ENCODE measurements around the gene KIF21B.

DNA sequence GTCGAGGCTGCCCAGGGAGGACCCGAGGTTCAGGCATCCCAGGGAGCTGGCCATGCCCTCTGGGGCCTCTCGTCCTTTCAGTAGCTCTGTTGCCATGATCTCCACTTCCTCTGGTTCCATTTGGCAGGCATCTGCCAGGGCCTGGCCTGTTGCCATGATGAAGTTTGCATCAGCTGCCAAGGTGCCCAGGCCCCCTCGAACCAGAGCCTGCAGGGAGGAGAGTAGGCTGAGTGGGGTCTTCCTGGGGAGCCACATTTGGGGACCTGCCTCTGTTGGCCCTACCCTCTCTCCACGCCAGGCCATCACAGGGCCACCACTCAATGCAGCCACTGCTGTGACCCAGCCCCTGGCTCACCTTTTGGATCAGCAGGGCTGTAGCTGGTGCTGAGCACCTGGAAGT lies 16.4 kb upstream of the KIF21B start:
- no peak for TF ChIP-seq POLR2A (IDR thresholded peaks at IDR 0.05)
- TF ChIP-seq, protein P1, sequence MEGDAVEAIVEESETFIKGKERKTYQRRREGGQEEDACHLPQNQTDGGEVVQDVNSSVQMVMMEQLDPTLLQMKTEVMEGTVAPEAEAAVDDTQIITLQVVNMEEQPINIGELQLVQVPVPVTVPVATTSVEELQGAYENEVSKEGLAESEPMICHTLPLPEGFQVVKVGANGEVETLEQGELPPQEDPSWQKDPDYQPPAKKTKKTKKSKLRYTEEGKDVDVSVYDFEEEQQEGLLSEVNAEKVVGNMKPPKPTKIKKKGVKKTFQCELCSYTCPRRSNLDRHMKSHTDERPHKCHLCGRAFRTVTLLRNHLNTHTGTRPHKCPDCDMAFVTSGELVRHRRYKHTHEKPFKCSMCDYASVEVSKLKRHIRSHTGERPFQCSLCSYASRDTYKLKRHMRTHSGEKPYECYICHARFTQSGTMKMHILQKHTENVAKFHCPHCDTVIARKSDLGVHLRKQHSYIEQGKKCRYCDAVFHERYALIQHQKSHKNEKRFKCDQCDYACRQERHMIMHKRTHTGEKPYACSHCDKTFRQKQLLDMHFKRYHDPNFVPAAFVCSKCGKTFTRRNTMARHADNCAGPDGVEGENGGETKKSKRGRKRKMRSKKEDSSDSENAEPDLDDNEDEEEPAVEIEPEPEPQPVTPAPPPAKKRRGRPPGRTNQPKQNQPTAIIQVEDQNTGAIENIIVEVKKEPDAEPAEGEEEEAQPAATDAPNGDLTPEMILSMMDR (IDR thresholded peaks at IDR 0.05): no peak

All from right lobe of liver (tissue), 4 donors.